UCSD-AML1 (cell line): ENCODE data around the gene LBHD1.
A peak's percentile ranks its signal among the peaks of the same experiment; 100 is the strongest.
"Not testable (repeated sequence)": the region's sequence is repeated elsewhere in the genome, so short reads cannot be mapped to it uniquely, and the experiment has no call there.

ENCODE experiments used
- DNase-seq: peaks from one replicate; lab custom pipeline; 2025; ENCODE audit not compliant: unreplicated experiment; lab: John Stamatoyannopoulos, UW

LBHD1 gene

DNA sequence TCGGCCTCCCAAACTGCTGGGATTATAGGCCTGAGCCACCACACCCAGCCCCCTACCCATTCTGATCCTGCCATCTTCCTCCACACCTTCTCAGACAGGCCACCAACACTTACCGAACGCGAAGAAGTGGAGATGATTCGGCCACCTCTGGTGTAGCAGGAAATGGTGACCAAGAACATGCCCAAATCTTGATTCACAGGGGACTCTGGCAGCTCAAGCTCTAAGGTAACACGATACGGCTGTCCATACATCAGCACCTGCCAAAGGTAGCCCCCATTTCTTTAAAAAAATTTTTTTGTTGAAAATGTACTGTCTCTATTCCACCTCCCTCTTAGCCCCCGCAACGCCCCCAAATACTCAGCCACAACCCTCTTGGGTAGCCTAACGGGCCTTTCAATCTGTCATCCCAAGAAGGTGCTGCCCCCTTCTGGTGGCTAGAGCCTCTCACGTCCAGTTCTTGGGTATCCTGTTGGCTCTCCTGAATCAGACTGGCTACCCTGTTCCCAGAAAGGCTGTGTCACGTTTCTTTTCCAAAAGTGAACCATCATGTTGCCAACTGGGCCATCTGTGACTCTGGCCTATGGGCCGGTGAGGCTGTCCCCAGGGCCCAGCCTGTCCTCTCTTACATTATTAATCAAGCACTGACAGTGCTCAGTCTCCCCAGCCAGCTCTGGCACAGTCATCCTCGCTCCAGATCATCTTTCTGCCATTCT, 22.5 kb upstream of the LBHD1 start:
- DNase-seq: peak; percentile 48

DNA sequence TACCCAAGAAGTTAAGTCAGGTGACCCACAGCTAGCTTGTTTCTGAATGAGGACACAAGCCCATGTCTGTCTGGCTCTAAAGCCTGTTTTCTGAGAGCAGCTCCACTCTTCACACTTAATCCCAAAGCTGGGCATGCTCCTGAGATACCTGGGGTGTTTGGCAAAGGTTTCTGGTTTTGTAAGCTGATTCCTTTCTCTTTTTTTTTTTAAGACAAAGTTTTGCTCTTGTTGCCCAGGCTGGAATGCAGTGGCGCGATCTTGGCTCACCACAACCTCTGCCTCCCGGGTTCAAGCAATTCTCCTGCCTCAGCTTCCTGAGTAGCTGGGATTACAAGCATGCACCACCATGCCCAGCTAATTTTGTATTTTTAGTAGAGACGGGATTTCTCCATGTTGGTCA, 21.6 kb upstream of the LBHD1 start:
- not testable (repeated sequence) for DNase-seq

DNA sequence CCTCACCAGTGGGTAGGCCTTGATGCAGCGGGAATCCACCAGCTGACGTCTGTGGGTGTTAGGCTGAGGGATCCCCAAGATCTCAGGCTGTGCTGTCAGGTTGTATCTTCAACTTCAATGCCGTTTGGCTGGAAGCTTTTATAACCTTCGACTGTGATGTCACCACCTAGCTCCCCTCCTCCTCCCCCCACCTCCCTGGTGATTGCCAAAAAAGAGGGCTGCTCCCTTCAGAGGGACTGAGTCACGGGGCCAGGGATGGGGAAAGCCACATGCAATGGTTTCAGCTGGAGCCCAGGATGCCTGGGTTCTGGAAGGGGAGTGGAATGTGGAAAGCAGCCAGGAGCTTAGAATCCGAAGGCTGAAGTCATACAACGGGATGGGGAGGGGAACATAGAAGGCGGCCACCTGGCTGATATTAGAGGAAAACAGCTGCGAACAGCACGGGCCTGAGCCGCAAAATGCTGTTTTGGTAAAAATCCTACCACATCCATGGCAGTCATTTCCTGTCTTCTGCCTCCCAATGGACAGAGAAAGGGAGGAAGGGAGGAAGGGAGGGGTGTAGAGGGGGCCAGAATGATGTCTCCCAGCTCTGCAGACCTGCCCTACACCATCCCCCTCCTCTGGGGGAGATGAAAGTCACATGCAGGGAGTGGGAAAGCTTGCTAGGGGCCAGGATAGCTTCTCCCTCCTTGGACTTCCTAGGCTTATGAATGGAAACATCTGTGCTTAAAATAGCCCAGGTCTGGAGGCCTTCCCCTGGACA, 17.5 kb upstream of the LBHD1 start, which contains the start of gene LRRN4CL:
TSS of gene LRRN4CL (minus strand) at position 110 of the 763 bp plus-strand sequence. CDS start 1,022 bp downstream, outside the sequence.
- DNase-seq: no peak

DNA sequence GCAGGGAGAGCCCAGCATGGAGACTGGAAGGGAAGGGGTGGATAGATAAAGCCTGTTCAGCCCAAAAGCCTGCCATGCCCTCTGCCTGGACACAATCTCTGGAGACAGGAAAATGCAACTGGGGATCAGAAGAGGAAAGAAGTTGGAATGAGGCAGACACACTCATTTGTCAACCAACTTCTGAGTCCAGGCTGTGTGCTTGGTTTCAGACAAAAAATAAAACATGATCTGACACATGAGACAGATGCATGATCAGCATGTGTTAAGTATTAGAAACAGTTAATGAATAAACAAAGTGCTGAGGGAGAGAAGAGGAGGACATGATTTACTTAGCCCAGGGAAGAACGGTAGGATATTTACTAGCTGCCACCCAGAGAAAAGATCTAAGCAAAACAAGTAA, 16.4 kb upstream of the LBHD1 start:
- no peak for DNase-seq

DNA sequence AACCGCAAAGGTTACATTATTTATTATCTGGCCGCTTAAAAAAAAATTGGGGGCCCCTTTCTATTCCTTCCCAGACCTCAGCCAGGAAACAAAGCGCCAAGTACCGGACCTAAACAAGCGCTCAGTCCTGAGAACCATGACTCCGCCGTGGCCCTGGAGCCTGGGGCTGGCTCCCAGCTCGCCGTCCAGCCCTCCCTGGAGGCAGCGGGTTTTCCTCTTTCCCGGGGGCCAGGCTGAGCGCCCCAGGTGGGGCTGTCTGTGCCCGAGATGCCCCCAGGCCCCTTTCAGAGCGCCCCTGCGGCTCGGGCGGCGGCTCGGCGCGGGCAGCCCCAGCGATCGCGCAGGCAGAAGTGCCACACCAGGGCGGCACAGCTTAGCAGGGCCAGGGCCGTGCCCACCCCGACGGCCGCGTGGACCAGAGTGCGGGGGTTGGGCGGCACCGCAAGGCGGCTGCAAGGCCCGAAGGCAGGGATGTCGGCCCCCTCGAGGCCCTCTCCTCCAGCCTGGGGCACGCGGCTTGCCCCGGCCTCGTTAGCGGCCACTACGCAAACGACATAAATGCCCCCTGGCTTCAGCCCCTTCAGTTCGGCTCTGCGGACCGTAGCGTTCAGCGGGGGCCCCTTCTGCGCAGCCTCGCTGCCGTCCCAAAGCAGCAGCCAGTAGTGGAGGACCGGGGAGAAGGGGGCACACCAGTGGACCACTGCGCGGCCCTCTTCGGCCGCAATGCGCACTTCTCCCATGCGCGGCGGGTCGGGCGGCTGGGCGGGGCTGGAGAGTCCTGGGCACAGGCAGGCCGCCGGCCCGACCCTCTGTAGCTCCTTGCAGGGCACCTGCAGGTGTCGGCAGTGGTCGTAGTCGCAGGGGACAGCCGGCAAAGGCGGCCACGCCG, 15.7 kb upstream of the LBHD1 start:
- DNase-seq: no peak

DNA sequence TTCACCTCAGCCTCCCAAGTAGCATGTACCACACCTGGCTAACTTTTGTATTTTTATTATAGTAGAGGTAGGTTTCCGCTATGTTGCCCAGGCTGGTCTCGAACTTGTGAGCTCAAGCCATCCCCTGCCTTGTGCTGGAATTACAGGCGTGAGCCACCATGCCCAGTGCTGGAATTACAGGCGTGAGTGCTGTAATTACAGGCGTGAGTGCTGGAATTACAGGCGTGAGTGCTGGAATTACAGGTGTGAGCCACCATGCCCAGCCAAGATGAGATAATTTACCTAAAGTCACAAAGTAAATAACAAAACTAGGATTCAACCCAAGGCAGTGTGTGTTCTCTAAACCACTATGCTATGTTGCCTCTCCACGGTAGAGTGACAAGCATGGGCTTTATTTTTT, 10.5 kb upstream of the LBHD1 start:
- no peak for DNase-seq

DNA sequence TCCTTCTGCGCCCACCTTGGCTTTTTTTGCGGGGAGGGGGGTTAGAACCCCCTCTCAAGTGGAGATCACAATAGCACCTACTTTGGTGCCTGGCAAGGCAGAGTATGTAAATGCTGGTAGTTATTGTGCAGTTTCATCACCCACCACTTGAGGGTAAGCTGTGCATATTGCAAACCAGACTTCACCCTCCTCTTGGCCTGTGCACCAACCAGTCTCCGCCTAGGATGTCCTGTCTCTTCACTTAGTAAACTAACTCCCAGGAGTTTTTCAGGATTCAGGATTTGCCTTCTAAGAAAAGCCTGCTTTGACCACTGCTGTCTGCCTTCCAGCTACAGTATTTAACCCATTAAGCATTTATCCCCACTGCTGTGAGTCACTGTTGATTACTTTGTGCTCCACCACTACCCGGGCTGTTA, 8.8 kb upstream of the LBHD1 start:
- peak; percentile 37 for DNase-seq

DNA sequence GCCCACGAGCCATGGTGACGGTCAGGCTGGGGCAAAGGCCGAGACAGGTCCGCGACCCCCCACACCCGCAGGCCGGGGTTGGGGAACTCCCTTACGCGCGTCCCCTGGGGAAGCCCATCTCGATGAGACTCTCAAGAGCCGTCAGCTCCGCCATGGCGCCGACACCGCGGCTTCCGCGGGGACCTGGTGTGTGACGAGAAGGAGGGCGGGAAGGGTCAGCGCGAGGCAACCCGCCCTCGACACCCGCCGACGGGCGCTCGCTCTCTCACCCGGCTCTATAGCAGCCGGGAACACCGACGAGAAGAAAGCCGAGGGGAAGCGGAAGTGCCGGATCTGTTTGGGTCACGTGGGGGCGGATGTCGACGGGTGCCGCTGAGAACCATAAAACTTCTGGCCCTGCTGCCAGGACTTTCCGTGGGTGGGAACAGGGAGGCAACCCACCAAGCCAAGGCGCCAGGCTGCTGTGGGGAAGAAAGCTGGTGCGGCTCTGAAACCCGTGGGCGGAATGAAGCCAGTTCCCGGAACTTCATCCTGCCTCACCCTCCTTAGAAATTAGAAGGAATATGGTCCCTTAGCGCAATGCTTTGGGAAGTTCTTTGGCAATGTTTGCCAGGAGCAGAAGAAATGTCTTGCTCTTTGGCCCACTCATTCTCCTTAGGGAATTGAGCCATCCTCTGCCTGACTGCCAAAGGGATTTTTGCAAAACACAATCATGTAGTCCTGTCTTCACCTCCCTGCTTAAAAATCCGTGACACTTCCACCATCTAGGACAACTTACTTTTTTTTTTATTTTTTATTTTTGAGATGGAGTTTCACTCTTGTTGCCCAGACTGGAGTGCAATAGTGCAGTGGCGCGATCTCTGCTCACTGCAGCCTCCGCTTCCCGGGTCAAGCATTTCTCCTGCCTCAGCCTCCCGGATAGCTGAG, 7.0 kb upstream of the LBHD1 start, which contains the start of gene UBXN1:
TSS of gene UBXN1 (minus strand) at position 304 of the 927 bp plus-strand sequence. CDS start at position 154, 150 bp downstream.
- DNase-seq: peak; percentile 83

DNA sequence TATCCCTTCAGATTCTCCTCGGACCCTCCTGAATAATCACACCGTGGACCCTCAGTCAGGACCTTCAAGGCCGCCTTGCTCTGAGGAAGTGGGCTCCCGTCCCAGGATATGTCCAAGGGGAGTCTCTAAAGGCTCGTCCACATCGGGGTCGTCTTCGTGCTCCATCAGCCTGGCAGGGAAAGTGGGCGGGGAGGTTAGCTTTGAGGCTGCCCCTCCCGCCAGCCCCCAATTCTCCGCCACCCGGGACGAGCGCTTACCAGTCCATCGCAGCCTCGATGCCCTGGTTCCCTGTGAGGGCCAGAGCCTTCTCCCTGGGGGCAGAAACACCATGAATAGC, 6.3 kb upstream of the LBHD1 start:
- no peak for DNase-seq

DNA sequence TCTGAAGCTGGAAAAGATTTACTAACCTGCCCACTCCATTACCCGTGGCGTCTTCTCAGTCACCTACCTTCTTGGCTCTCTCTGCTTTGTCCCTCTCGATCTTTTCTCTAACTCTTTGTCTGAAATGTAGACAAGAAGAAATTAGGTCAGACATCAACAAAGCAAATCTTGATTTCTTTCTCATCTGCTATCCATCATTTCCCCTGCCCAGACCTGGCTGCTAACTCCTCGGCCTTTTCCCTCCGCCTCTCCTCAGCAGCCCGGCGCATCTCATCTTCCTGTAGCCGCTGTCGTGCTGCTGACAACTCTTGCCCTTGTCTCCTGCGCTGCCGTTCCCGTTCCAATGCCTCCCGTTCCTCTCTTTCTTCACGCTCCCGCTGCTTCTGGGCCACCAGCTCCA, 5.6 kb upstream of the LBHD1 start:
- no peak for DNase-seq

DNA sequence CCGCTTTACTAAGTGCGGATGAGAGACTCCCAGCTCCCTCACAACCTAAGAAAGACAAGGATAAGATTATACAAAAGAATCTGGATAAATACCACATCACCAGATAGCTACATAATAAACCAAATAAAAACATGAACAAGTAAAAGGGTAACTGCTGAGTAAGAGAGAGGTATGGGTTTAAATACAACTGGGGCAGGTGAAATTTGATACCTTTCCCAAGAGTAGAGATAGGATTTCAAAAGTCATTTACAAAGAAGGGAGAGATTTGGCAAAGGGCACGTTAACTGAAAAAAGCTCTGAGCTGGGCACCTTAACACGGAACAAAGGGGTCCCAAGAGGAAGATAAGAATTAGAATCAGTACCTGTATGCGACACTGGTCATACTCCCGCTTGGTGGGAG, 5.1 kb upstream of the LBHD1 start:
- no peak for DNase-seq

DNA sequence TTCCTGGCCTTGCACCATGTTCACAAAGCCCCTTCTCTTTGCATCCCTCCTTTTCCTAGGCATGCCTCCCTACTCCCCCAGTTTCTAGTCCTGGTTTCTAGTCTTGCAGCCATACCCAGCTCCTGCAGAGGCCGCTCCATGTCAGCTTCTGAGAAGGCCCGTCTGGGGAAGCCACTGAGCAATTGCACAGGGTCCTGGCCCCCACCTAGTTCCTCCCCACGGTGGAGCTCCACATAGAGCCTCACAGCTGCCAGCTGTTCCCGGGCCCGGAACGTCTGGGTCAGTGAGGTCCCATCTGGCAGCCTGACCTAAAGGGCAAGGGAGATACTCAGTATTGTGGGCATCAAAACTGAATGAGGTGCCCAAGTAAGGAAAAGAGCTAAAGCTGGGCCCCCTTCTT, 4.6 kb upstream of the LBHD1 start:
- DNase-seq: no peak

DNA sequence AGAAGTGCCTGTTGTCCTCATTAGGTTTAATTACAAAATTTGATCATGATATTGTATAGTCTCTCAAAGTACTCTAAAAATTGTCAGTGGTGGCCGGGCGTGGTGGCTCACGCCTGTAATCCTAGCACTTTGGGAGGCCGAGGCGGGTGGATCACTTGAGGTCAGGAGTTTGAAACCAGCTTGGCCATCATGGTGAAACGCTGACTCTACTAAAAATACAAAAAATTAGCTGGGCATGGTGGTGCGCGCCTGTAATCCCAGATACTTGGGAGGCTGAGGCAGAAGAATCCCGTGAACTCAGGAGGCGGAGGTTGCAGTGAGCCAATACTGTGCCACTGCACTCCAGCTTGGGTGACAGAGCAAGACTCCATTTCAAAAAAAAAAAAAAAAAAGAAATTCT, 3.3 kb upstream of the LBHD1 start:
- DNase-seq: not testable (repeated sequence)

DNA sequence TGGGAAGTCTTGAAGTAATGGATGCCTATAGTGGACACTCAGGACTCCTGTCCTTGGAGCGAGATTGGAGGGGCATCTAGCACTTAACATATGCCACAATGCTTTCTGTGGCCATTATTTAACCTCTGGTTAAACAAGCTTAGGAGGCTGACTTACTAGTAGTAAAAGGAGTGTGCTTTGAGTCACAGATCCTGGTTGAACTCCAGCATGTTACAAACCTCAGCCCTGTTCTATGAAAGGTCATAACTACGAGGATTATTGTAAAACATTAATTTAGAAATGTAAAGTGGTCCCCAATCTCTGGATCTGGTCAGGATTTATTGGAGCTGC, 1.1 kb upstream of the LBHD1 start:
- no peak for DNase-seq

DNA sequence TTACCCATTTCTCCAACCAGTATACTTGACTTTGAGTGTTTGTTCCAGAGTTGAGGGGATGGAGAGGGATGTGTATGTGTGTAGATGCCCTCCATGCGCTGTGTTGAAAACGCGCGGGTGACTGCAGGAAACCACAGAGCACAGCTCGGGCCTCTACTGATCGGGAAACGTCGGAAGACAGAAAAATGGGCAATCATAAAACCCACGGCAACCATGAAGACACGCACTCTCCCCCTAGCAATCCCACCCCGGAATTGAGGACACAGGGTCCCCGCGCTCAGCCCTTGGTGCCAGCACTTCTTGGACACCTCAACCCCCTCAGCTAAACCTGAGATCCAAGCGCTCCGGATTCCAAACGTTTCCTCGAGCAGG, 845 bp downstream of the LBHD1 start:
- DNase-seq: no peak

DNA sequence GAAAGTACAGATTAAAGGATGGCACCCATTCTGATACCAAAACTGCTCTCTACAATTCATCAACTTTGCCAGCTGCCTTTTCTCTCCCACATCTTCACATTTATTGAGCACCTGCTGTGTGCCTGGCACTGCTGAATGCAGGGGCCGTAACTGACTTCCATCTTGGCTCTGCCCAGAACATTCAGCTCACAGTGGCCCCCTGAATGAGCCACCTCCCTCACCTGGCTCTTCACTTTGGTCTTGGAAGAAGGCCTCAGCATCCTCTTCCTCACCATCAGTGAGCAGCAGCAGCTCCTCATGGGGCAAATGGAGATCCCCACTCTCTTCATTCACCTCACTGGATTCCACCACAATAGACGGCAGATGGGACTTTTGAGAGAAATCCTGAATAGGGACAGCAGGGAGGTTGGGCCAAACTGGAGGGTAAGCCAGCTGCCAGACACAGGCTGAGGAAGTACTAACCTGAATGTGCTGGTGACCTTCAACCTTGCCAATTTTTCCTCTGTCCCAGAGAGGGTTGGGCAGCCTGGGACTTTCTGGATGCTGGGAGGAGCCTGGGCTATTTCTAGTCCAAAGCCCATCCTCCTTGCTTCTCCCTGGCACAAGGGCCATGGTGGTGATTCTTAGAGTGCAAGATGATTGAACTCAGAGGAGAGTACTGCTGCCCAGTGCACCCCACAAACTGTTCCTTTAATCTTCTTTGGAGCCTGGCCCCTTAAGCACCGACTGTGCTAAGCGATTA, 2.5 kb downstream of the LBHD1 start:
- DNase-seq: no peak

DNA sequence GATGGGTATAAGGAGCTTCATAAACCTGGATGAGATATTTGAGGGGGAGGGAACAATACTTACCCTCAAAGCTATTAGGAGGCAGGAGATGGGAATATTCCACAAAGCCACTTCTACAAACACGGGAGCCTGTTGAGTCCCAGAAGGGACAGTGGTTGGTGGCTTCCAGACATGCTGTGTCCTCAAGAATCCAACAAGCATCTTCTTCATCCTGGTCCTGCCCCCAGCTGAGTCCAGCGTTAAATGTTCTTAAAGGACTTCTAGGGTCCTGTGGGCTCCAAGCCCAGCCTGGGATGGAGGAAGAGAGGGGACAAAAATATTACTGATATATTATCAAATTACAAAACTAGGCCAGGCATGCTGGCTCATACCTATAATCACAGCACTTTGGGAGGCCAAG, 4.6 kb downstream of the LBHD1 start:
- DNase-seq: no peak

DNA sequence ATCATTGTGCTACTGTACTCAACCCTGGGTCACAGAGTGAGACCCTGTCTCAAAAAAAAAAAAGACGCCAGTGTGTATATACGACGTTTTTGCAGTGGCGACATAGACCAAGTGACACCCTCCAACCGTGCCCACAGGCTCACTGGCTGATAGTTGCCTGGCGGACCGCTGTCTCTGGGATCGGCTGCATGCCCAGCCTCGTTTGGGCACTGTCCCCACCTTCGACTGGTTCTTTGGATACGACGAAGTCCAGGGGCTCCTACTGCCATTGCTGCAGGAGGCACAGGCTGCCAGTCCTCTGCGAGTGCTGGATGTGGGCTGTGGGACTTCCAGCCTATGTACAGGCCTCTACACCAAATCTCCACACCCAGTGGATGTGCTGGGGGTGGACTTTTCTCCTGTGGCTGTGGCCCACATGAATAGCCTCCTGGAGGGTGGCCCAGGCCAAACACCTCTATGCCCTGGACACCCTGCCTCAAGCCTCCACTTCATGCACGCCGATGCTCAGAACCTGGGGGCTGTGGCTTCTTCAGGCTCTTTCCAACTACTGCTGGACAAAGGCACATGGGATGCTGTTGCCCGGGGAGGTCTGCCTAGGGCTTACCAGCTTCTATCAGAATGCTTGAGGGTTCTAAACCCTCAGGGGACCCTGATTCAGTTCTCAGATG, 5.7 kb downstream of the LBHD1 start:
- no peak for DNase-seq

DNA sequence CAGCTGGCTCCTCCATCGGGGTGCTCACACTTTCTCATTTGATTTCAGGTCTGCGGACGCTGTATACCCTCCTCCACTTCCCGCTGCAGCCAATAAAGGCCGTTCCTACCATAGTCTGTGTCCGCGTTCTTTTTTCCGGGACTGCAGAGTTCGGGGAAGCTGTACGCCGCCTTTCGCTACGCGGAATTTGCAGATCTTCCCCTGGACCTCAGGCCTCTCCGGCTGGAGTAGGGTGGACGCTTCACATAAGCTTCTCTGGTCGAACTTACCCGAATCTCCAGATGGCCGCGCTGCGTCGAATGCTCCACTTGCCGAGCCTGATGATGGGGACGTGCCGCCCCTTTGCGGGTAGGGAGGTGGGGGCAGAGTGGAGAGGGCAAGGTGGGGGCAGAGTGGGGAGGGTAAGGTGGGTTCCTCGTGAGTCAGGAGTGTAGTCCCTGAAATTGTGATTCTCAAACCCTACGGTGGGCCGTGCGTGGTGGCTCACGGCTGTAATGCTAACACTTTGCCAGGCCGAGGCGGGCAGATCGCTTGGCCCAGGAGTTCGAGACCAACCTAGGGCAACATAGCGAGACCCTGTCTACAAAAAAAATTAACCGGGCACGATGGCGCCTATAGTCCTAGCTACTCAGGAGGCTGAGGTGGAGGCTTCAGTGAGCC, 6.3 kb downstream of the LBHD1 start:
- DNase-seq: no peak
